Lower leg skin (tissue), 3 donors: ENCODE measurements around the gene FTO.

ENCODE experiments used
- CTCF ChIP-seq, 3 donors: fragments of 450-650 bp; IDR thresholded peaks; one replicate each; pipeline ENCODE4 v1.5.1; 2016; ENCODE audit warnings: antibody characterized with exemption in 3 of 3, mild to moderate bottlenecking in 3 of 3, moderate library complexity in 2 of 3
- POLR2A ChIP-seq, 2 donors: fragments of 450-650 bp; IDR thresholded peaks; one replicate each; pipeline ENCODE4 v1.6.1; 2016 to 2017; ENCODE audit warnings: antibody characterized with exemption in 2 of 2, mild to moderate bottlenecking in 1 of 2, moderate library complexity in 1 of 2

GRCh38 chr16:53991754-53992378 is 287.9 kb downstream of the FTO start:
- TF ChIP-seq CTCF (IDR thresholded peaks at IDR 0.05) (no peak), POLR2A (IDR thresholded peaks at IDR 0.05) (no peak)
